ENCODE results near the gene TTLL12.

Gene TTLL12

GRCh38 chr22:43158778-43159483 is 28.0 kb downstream of the TTLL12 start:
- TF ChIP-seq CTCF (IDR thresholded peaks at IDR 0.05; ENCODE audit: low read depth, low read length) = no peak
- DNase-seq (ENCODE audit: extremely low read depth, low read depth) = no peak

GRCh38 chr22:43157874-43158546 is 28.9 kb downstream of the TTLL12 start:
- no peak for TF ChIP-seq CTCF (IDR thresholded peaks at IDR 0.05; ENCODE audit: low read depth, low read length)
- DNase-seq (ENCODE audit: extremely low read depth, low read depth) = no peak

GRCh38 chr22:43156413-43156812 is 30.5 kb downstream of the TTLL12 start:
- no peak for DNase-seq (ENCODE audit: extremely low read depth, low read depth)
- TF ChIP-seq CTCF (IDR thresholded peaks at IDR 0.05; ENCODE audit: low read depth, low read length) = no peak

- TF ChIP-seq CTCF (IDR thresholded peaks at IDR 0.05; ENCODE audit: low read depth, low read length) = no peak
- DNase-seq (ENCODE audit: extremely low read depth, low read depth) = no peak
Observed at GRCh38 chr22:43155789-43156188, 31.1 kb downstream of the TTLL12 start.

GRCh38 chr22:43154887-43155536 is 31.9 kb downstream of the TTLL12 start:
- no peak for DNase-seq (ENCODE audit: extremely low read depth, low read depth)
- no peak for TF ChIP-seq CTCF (IDR thresholded peaks at IDR 0.05; ENCODE audit: low read depth, low read length)

GRCh38 chr22:43153899-43154298 is 33.0 kb downstream of the TTLL12 start:
- TF ChIP-seq CTCF (IDR thresholded peaks at IDR 0.05; ENCODE audit: low read depth, low read length) = no peak
- DNase-seq (ENCODE audit: extremely low read depth, low read depth) = no peak

All from AG09319 (cell line).